HEK293 (cell line): ENCODE results near the gene MED28.

Experiments used
- CTCF ChIA-PET: fragments of 350-600 bp; formaldehyde crosslinking; extraction: SDS; loops from one replicate; lab custom pipeline; 2021; ENCODE audit warnings: antibody characterized with exemption; lab: Yijun Ruan, JAX
- POLR2A ChIA-PET: fragments of 300-600 bp; formaldehyde crosslinking; extraction: SDS; loops from one replicate; lab custom pipeline; 2020; ENCODE audit warnings: antibody characterized with exemption, inconsistent platforms; lab: Yijun Ruan, JAX
- H3K27ac ChIP-seq: fragments of 200-500 bp; sonication (Bioruptor generic); 2 replicates; pipeline ENCODE4 v1.5.1; 2014; ENCODE audit warnings: low read depth, low read length, control low read depth, inconsistent platforms; ENCODE audit errors: extremely low read depth
- H3K36me3 ChIP-seq, 2 experiments: fragments of 200-500 bp in 1 of 2; sonication (Bioruptor generic) in 1 of 2; 1 replicate in 1 of 2; 2 replicates in 1 of 2; pipeline ENCODE4 v1.5.1; 2014 to 2017; ENCODE audit warnings: inconsistent platforms in 2 of 2, low read length in 2 of 2; ENCODE audit not compliant: control insufficient read depth in 2 of 2, insufficient read depth in 1 of 2
- H3K4me1 ChIP-seq: fragments of 200-500 bp; sonication (Bioruptor generic); 2 replicates; pipeline ENCODE4 v1.5.1; 2014; ENCODE audit warnings: mild to moderate bottlenecking, low read length, inconsistent platforms; ENCODE audit not compliant: control insufficient read depth, insufficient read depth
- H3K4me3 ChIP-seq: 2 replicates; pipeline ENCODE4 v1.5.1; 2011; ENCODE audit warnings: low read depth, mild to moderate bottlenecking, control low read depth, low read length, moderate library complexity
- H3K9me3 ChIP-seq: fragments of 200-500 bp; sonication (Bioruptor generic); 2 replicates; pipeline ENCODE4 v1.5.1; 2014; ENCODE audit warnings: low read depth, low read length, inconsistent platforms; ENCODE audit not compliant: control insufficient read depth, insufficient read depth
- GLIS2 ChIP-seq: fragments of 450-650 bp; formaldehyde crosslinking; IDR thresholded peaks from 2 replicates; pipeline ENCODE4 v1.5.1; 2016; ENCODE audit warnings: missing biosample characterization, missing genetic modification characterization
- HIC1 ChIP-seq: fragments of 450-650 bp; formaldehyde crosslinking; IDR thresholded peaks from 2 replicates; pipeline ENCODE4 v1.5.1; 2016; ENCODE audit warnings: missing biosample characterization, missing genetic modification characterization
- KLF1 ChIP-seq: fragments of 450-650 bp; formaldehyde crosslinking; IDR thresholded peaks from 2 replicates; pipeline ENCODE4 v1.5.1; 2016; ENCODE audit warnings: missing biosample characterization, missing genetic modification characterization
- PRDM6 ChIP-seq: fragments of 450-650 bp; formaldehyde crosslinking; IDR thresholded peaks from 2 replicates; pipeline ENCODE4 v1.5.1; 2017; ENCODE audit warnings: missing biosample characterization, missing genetic modification characterization
- ZBTB10 ChIP-seq: fragments of 450-650 bp; formaldehyde crosslinking; IDR thresholded peaks from 2 replicates; pipeline ENCODE4 v1.5.1; 2016; ENCODE audit warnings: missing biosample characterization, missing genetic modification characterization
- ZBTB11 ChIP-seq: fragments of 450-650 bp; formaldehyde crosslinking; conservative IDR thresholded peaks from 2 replicates; pipeline ENCODE4 v1.5.1; 2016; ENCODE audit warnings: low read depth, missing biosample characterization, missing genetic modification characterization
- ZFP69B ChIP-seq: fragments of 450-650 bp; formaldehyde crosslinking; IDR thresholded peaks from 2 replicates; pipeline ENCODE4 v1.5.1; 2016; ENCODE audit warnings: missing biosample characterization, missing genetic modification characterization
- ZNF146 ChIP-seq: fragments of 450-650 bp; formaldehyde crosslinking; IDR thresholded peaks from 2 replicates; pipeline ENCODE4 v1.5.1; 2016; ENCODE audit warnings: missing biosample characterization, missing genetic modification characterization
- ZNF2 ChIP-seq: fragments of 450-650 bp; formaldehyde crosslinking; IDR thresholded peaks from 2 replicates; pipeline ENCODE4 v1.5.1; 2016; ENCODE audit warnings: missing biosample characterization, missing genetic modification characterization
- ZNF433 ChIP-seq: fragments of 450-650 bp; formaldehyde crosslinking; IDR thresholded peaks from 2 replicates; pipeline ENCODE4 v1.5.1; 2016; ENCODE audit warnings: missing biosample characterization, missing genetic modification characterization, low read depth
- ZNF518A ChIP-seq: fragments of 450-650 bp; formaldehyde crosslinking; conservative IDR thresholded peaks from 2 replicates; pipeline ENCODE4 v1.5.1; 2016; ENCODE audit warnings: low read depth, missing biosample characterization, missing genetic modification characterization
- ZNF521 ChIP-seq: fragments of 450-650 bp; formaldehyde crosslinking; IDR thresholded peaks from 2 replicates; pipeline ENCODE4 v1.5.1; 2017; ENCODE audit warnings: missing biosample characterization, mild to moderate bottlenecking, missing genetic modification characterization
- ZNF558 ChIP-seq: fragments of 450-650 bp; formaldehyde crosslinking; IDR thresholded peaks from 2 replicates; pipeline ENCODE4 v1.5.1; 2016; ENCODE audit warnings: missing biosample characterization, missing genetic modification characterization
- ZNF701 ChIP-seq: fragments of 450-650 bp; formaldehyde crosslinking; IDR thresholded peaks from 2 replicates; pipeline ENCODE4 v1.5.1; 2016; ENCODE audit warnings: missing biosample characterization, missing genetic modification characterization
- ZNF707 ChIP-seq: fragments of 450-650 bp; formaldehyde crosslinking; IDR thresholded peaks from 2 replicates; pipeline ENCODE4 v1.5.1; 2016; ENCODE audit warnings: missing biosample characterization, missing genetic modification characterization
- ZNF785 ChIP-seq: fragments of 450-650 bp; formaldehyde crosslinking; IDR thresholded peaks from 2 replicates; pipeline ENCODE4 v1.5.1; 2016; ENCODE audit warnings: missing biosample characterization, missing genetic modification characterization
- ZNF837 ChIP-seq: fragments of 450-650 bp; formaldehyde crosslinking; IDR thresholded peaks from 2 replicates; pipeline ENCODE4 v1.5.1; 2016; ENCODE audit warnings: missing biosample characterization, missing genetic modification characterization
- ZSCAN4 ChIP-seq: fragments of 450-650 bp; formaldehyde crosslinking; IDR thresholded peaks from 2 replicates; pipeline ENCODE4 v1.5.1; 2017; ENCODE audit warnings: missing biosample characterization, missing genetic modification characterization
- ZXDB ChIP-seq: fragments of 450-650 bp; formaldehyde crosslinking; IDR thresholded peaks from 2 replicates; pipeline ENCODE4 v1.5.1; 2016; ENCODE audit warnings: missing biosample characterization, missing genetic modification characterization

The MED28 gene

GRCh38 chr4:17623451-17624001, 9.1 kb downstream of the MED28 start (continued):
- TF ChIP-seq PRDM6 (tag by site-specific recombination) (no peak), ZNF146 (no peak), ZNF521 (no peak), ZNF701 (tag by site-specific recombination) (no peak), ZNF707 (no peak), ZFP69B (no peak), ZBTB10 (tag by site-specific recombination) (no peak), ZNF518A (tag by site-specific recombination) (no peak)

- H3K27ac ChIP-seq = no peak overlapping the region
- H3K36me3 ChIP-seq = peaks cover 35 to 98% of the 10 kb centered on the region in 2 experiments
- H3K9me3 ChIP-seq = no peaks in the 10 kb centered on the region
- no peaks in the 10 kb centered on the region for H3K4me1 ChIP-seq
- no peak overlapping the region for H3K4me3 ChIP-seq
- ChIA-PET CTCF (no interaction called here), POLR2A (no interaction called here)
- no peak for TF ChIP-seq HIC1 (tag by site-specific recombination)
- TF ChIP-seq ZNF558 (tag by site-specific recombination) = no peak
- no peak for TF ChIP-seq ZNF2 (tag by site-specific recombination)
- no peak for TF ChIP-seq ZNF837
- no peak for TF ChIP-seq ZSCAN4 (tag by site-specific recombination)
- no peak for TF ChIP-seq ZNF433 (tag by site-specific recombination)
- TF ChIP-seq KLF1 (tag by site-specific recombination) = no peak
- TF ChIP-seq ZBTB11 (tag by site-specific recombination) = no peak
- no peak for TF ChIP-seq GLIS2 (tag by site-specific recombination)
- TF ChIP-seq ZXDB (tag by site-specific recombination) = no peak
- TF ChIP-seq ZNF785 (tag by site-specific recombination) = no peak
Observed at GRCh38 chr4:17624821-17625220, 10.4 kb downstream of the MED28 start.
